Keratinocyte (primary cell): ENCODE measurements around the gene KCNN3. TPM values are rescaled to one million over a fixed set of nuclear protein-coding genes. Genes with fewer than 3 reads are reported as not detected.

ENCODE experiments used
- DNase-seq: peaks from one replicate; pipeline ENCODE4 v3.0.0-alpha.2; 2011; ENCODE audit warnings: low read depth, missing footprints, low spot score
- FAIRE-seq: peaks from 2 replicates; lab custom pipeline; 2011; peaks lifted over from hg19 to GRCh38; lab: Jason Lieb, UNC
- H2AFZ ChIP-seq: 2 replicates; pipeline ENCODE4 v1.6.0; 2012; ENCODE audit warnings: low read length, control low read depth, inconsistent platforms; ENCODE audit not compliant: control insufficient read depth
- H3K27ac ChIP-seq: 2 replicates; pipeline ENCODE4 v1.5.1; 2011; ENCODE audit warnings: low read length; ENCODE audit not compliant: control insufficient read depth, insufficient read depth
- H3K27me3 ChIP-seq: 3 replicates; pipeline ENCODE4 v1.6.0; 2011; ENCODE audit warnings: low read length; ENCODE audit not compliant: control insufficient read depth, insufficient read depth; ENCODE audit errors: extremely low read depth
- H3K36me3 ChIP-seq, 2 experiments: 2 replicates in 1 of 2; 3 replicates in 1 of 2; pipeline ENCODE4 v1.5.1; 2011; ENCODE audit warnings: low read length in 2 of 2, mild to moderate bottlenecking in 1 of 2; ENCODE audit not compliant: control insufficient read depth in 2 of 2, insufficient read depth in 2 of 2; ENCODE audit errors: extremely low read depth in 1 of 2
- H3K4me1 ChIP-seq: 3 replicates; pipeline ENCODE4 v1.5.1; 2011; ENCODE audit warnings: low read length; ENCODE audit not compliant: control insufficient read depth, insufficient read depth; ENCODE audit errors: extremely low read depth
- H3K4me2 ChIP-seq: 3 replicates; pipeline ENCODE4 v1.6.0; 2011; ENCODE audit warnings: low read depth, low read length; ENCODE audit not compliant: control insufficient read depth, insufficient read depth; ENCODE audit errors: extremely low read depth
- H3K4me3 ChIP-seq, 3 experiments: fragments of 200-600 bp in 1 of 3; sonication (generic) in 1 of 3; 2 replicates in 2 of 3; 3 replicates in 1 of 3; pipeline ENCODE4 v1.5.1; 2011 to 2016; ENCODE audit warnings: low read length in 3 of 3, mild to moderate bottlenecking in 3 of 3, control low read depth in 2 of 3, inconsistent platforms in 1 of 3, low read depth in 1 of 3, mixed read lengths in 1 of 3, mixed run types in 1 of 3, moderate library complexity in 1 of 3; ENCODE audit not compliant: control insufficient read depth in 2 of 3, insufficient read depth in 2 of 3; ENCODE audit errors: extremely low read depth in 1 of 3
- H3K79me2 ChIP-seq: 2 replicates; pipeline ENCODE4 v1.6.0; 2012; ENCODE audit warnings: low read length; ENCODE audit not compliant: control insufficient read depth, insufficient read depth
- H3K9ac ChIP-seq: 3 replicates; pipeline ENCODE4 v1.6.0; 2011; ENCODE audit warnings: low read length; ENCODE audit not compliant: control insufficient read depth, insufficient read depth; ENCODE audit errors: extremely low read depth
- H3K9me1 ChIP-seq: 3 replicates; pipeline ENCODE4 v1.6.0; 2011; ENCODE audit warnings: low read length; ENCODE audit not compliant: control insufficient read depth, insufficient read depth; ENCODE audit errors: extremely low read depth
- H3K9me3 ChIP-seq: 2 replicates; pipeline ENCODE4 v1.5.1; 2012; ENCODE audit warnings: low read depth, low read length; ENCODE audit not compliant: control insufficient read depth
- H4K20me1 ChIP-seq: 3 replicates; pipeline ENCODE4 v1.6.0; 2011; ENCODE audit warnings: low read length; ENCODE audit not compliant: control insufficient read depth, insufficient read depth; ENCODE audit errors: extremely low read depth
- CTCF ChIP-seq, 3 experiments: IDR thresholded peaks in 1 of 3; conservative IDR thresholded peaks in 1 of 3; optimal IDR thresholded peaks in 1 of 3; 2 replicates in 2 of 3; 3 replicates in 1 of 3; pipeline versions ENCODE3 to v1.5.1; 2011; ENCODE audit warnings: low read length in 3 of 3, mild to moderate bottlenecking in 3 of 3, moderate library complexity in 2 of 3, control low read depth in 1 of 3, inconsistent platforms in 1 of 3; ENCODE audit not compliant: insufficient read depth in 2 of 3; ENCODE audit errors: extremely low read depth in 1 of 3
- EZH2 ChIP-seq: IDR thresholded peaks from one replicate; pipeline ENCODE4 v1.6.1; 2012; ENCODE audit warnings: inconsistent platforms, mild to moderate bottlenecking, low read length, moderate library complexity
- dilution Hi-C: fragments of 300-500 bp; cut with MboI; formaldehyde crosslinking; loops from one replicate; pipeline ENCODE4 v1.7.0; 2020; ENCODE audit warnings: low sequenced_read_pairs; ENCODE audit not compliant: extremely low pct_ligation_motif_present
- polyA plus RNA-seq, 5 experiments: library from polyadenylated mRNA; depleted of rRNA in 3 of 5; stranded (reverse) in 3 of 5; stranded (forward) in 1 of 5; unstranded in 1 of 5; fragments of >200 nt; gene quantifications; 1 replicate in 1 of 5; 2 replicates in 3 of 5; 3 replicates in 1 of 5; pipeline versions ENCODE4 v1.2.1 to v1.2.3, GENCODE V29; 2011 to 2012; ENCODE audit warnings: missing spikeins in 2 of 5, low read depth in 1 of 5, low replicate concordance in 1 of 5

Gene KCNN3
- polyA plus RNA-seq, 1 donor (not counting 4 experiments of a cell fraction or from before 2014, with no cell fraction given): 0.05 TPM

DNA sequence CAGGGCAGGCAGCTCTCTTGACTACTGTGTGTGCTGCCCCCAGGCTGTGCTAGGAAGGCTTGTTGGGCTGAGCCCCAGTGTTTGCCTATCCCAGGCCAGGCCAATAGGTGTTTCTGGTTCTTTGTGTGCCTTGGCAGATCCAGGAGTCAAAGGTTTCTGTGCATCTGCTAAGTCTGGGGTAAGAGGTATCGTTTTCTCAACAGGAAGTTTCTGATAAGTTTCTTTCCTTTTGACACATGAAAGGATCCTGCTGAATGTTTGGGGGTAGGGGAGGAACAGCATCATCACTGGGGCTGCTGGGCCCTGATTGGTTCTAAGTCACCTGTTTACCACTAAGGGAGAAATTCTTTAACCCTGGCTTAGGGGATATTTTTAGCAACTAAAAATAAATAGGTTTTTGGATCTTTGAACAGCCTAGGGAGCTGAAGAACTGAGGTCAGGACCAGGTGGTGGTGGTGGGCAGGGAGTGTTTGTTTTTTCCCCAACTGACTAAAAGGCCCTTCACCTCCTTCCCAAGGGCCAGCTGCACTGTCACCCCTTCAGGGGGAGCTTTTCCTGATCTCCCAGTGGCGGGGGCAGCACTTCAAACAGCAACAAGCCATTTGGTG is 85.1 kb downstream of the KCNN3 start:
- Histone ChIP-seq H3K4me3 (no peak overlapping the region), H3K9me3 (no peaks in the 10 kb centered on the region), H3K27ac (no peak overlapping the region), H3K4me1 (no peaks in the 10 kb centered on the region), H2AFZ (no peak overlapping the region), H3K4me2 (no peak overlapping the region), H3K27me3 (peaks cover 6% of the 10 kb centered on the region), H3K36me3 (no peaks in the 10 kb centered on the region), H4K20me1 (no peaks in the 10 kb centered on the region), H3K79me2 (no peaks in the 10 kb centered on the region), H3K9ac (no peak overlapping the region), H3K9me1 (no peaks in the 10 kb centered on the region)
- TF ChIP-seq CTCF (optimal IDR thresholded peaks at IDR 0.05 in 1 of 3, IDR thresholded peaks at IDR 0.05 in 1 of 3, conservative IDR thresholded peaks at IDR 0.05 in 1 of 3; ENCODE audit: extremely low read depth in 1 of 3, insufficient read depth in 2 of 3, low read length in 3 of 3): no peak
- no peak for TF ChIP-seq EZH2
- FAIRE-seq (no peak), DNase-seq (no peak)
- dilution Hi-C loops: no loop called here

DNA sequence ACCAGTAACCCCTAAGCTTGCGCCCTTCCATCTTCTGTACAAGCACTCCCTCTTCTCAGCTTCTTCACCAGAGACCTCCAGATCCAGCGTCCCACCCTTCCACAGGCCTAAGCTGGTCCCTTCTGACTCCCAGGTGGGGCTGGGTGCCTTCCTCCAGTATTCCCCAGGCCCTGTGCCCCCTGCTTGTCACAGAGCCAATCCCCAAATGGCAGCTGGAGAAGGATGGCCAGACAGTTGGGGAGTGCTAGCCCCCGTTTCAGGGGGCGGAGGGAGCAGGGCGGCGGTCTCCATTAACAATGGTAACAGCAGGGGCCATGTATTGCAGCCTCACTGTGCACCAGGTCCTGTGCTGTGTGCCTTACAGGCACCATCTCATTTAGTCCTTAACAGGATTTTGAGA is 85.7 kb downstream of the KCNN3 start:
- H3K9ac ChIP-seq: no peak overlapping the region
- no peaks in the 10 kb centered on the region for H3K36me3 ChIP-seq
- H3K4me3 ChIP-seq: no peak overlapping the region
- peaks cover 6% of the 10 kb centered on the region for H3K27me3 ChIP-seq
- FAIRE-seq: no peak
- no peaks in the 10 kb centered on the region for H4K20me1 ChIP-seq
- H3K4me2 ChIP-seq: no peak overlapping the region
- no peak for TF ChIP-seq CTCF (optimal IDR thresholded peaks at IDR 0.05 in 1 of 3, IDR thresholded peaks at IDR 0.05 in 1 of 3, conservative IDR thresholded peaks at IDR 0.05 in 1 of 3; ENCODE audit: extremely low read depth in 1 of 3, insufficient read depth in 2 of 3, low read length in 3 of 3)
- no peak for TF ChIP-seq EZH2
- dilution Hi-C loops: no loop called here
- no peaks in the 10 kb centered on the region for H3K9me1 ChIP-seq
- no peak overlapping the region for H3K27ac ChIP-seq
- H3K9me3 ChIP-seq: no peaks in the 10 kb centered on the region
- no peak for DNase-seq
- no peaks in the 10 kb centered on the region for H3K79me2 ChIP-seq
- no peaks in the 10 kb centered on the region for H3K4me1 ChIP-seq
- no peak overlapping the region for H2AFZ ChIP-seq
